Parathyroid adenoma (tissue), 2 donors: ENCODE measurements around the gene TNFRSF8.
A peak's percentile ranks its signal among the peaks of the same experiment; 100 is the strongest.

Experiments used
- H2AFZ ChIP-seq: fragments of 300-600 bp; sonication (generic); one replicate; pipeline ENCODE4 v1.7.0; 2017; ENCODE audit warnings: antibody characterized with exemption, mild to moderate bottlenecking
- H3K27ac ChIP-seq: fragments of 300-600 bp; sonication (generic); one replicate; pipeline ENCODE4 v1.7.0; 2017
- H3K27me3 ChIP-seq: fragments of 300-600 bp; sonication (generic); one replicate; pipeline ENCODE4 v1.7.0; 2017; ENCODE audit warnings: low read length; ENCODE audit not compliant: control insufficient read depth, insufficient read depth
- H3K36me3 ChIP-seq: fragments of 300-600 bp; sonication (generic); one replicate; pipeline ENCODE4 v1.7.0; 2017; ENCODE audit warnings: low read length; ENCODE audit not compliant: control insufficient read depth, insufficient read depth
- H3K4me1 ChIP-seq: fragments of 300-600 bp; sonication (generic); one replicate; pipeline ENCODE4 v1.7.0; 2017; ENCODE audit warnings: control low read depth
- H3K4me2 ChIP-seq: fragments of 300-600 bp; sonication (generic); one replicate; pipeline ENCODE4 v1.7.0; 2017; ENCODE audit warnings: low read length
- H3K4me3 ChIP-seq: fragments of 300-600 bp; sonication (generic); one replicate; pipeline ENCODE4 v1.7.0; 2017; ENCODE audit warnings: low read depth, low read length
- H3K79me2 ChIP-seq: fragments of 300-600 bp; sonication (generic); one replicate; pipeline ENCODE4 v1.7.0; 2017; ENCODE audit warnings: control low read depth
- H3K9ac ChIP-seq: fragments of 300-600 bp; sonication (generic); one replicate; pipeline ENCODE4 v1.7.0; 2017; ENCODE audit warnings: mild to moderate bottlenecking
- H3K9me3 ChIP-seq: fragments of 300-600 bp; sonication (generic); one replicate; pipeline ENCODE4 v1.7.0; 2017; ENCODE audit warnings: low read length; ENCODE audit not compliant: control insufficient read depth
- CTCF ChIP-seq: fragments of 300-600 bp; sonication (generic); IDR thresholded peaks from one replicate; pipeline ENCODE4 v1.7.0; 2017; ENCODE audit warnings: antibody characterized with exemption, mild to moderate bottlenecking
- donor health status: primary hyperparathyroidism.

The TNFRSF8 gene

GRCh38 chr1:12182410-12182984 lies 119.4 kb downstream of the TNFRSF8 start:
- H3K4me3 ChIP-seq, result no peak overlapping the region
- H3K36me3 ChIP-seq, result no peaks in the 10 kb centered on the region
- H3K9me3 ChIP-seq, result no peaks in the 10 kb centered on the region
- no peak overlapping the region for H3K9ac ChIP-seq
- TF ChIP-seq CTCF, result no peak
- no peak overlapping the region for H3K27ac ChIP-seq
- H2AFZ ChIP-seq, result no peak overlapping the region
- no peaks in the 10 kb centered on the region for H3K4me1 ChIP-seq
- H3K79me2 ChIP-seq, result no peaks in the 10 kb centered on the region
- no peak overlapping the region for H3K4me2 ChIP-seq
- no peaks in the 10 kb centered on the region for H3K27me3 ChIP-seq

- H3K9me3 ChIP-seq, result no peaks in the 10 kb centered on the region
- TF ChIP-seq CTCF, result no peak
- no peak overlapping the region for H3K27ac ChIP-seq
- no peak overlapping the region for H3K9ac ChIP-seq
- no peaks in the 10 kb centered on the region for H3K79me2 ChIP-seq
- no peak overlapping the region for H2AFZ ChIP-seq
- no peaks in the 10 kb centered on the region for H3K27me3 ChIP-seq
- no peaks in the 10 kb centered on the region for H3K4me1 ChIP-seq
- H3K36me3 ChIP-seq, result no peaks in the 10 kb centered on the region
- H3K4me2 ChIP-seq, result no peak overlapping the region
- H3K4me3 ChIP-seq, result no peak overlapping the region
Measured at GRCh38 chr1:12183095-12183794, 120.1 kb downstream of the TNFRSF8 start.

- Histone ChIP-seq H3K4me1 (no peaks in the 10 kb centered on the region), H3K36me3 (no peaks in the 10 kb centered on the region), H3K4me3 (no peak overlapping the region), H3K9ac (no peak overlapping the region), H2AFZ (no peak overlapping the region), H3K79me2 (no peaks in the 10 kb centered on the region), H3K9me3 (no peaks in the 10 kb centered on the region), H3K4me2 (no peak overlapping the region), H3K27me3 (no peaks in the 10 kb centered on the region), H3K27ac (peak overlapping the region; percentile 67)
- no peak for TF ChIP-seq CTCF
Measured at GRCh38 chr1:12184008-12184681, 121.0 kb downstream of the TNFRSF8 start.

GRCh38 chr1:12185036-12185917 lies 122.2 kb downstream of the TNFRSF8 start:
- Histone ChIP-seq H3K4me1 (no peaks in the 10 kb centered on the region), H3K9me3 (no peaks in the 10 kb centered on the region), H3K4me3 (no peak overlapping the region), H2AFZ (no peak overlapping the region), H3K27me3 (no peaks in the 10 kb centered on the region), H3K36me3 (no peaks in the 10 kb centered on the region), H3K27ac (peak overlapping the region; percentile 67), H3K79me2 (no peaks in the 10 kb centered on the region), H3K9ac (no peak overlapping the region), H3K4me2 (no peak overlapping the region)
- TF ChIP-seq CTCF, result no peak
